Measurements from ENCODE around the gene NACC1. TPM values are rescaled to one million over a fixed set of nuclear protein-coding genes. Genes with fewer than 3 reads are reported as not detected.

The NACC1 gene
- total RNA-seq, 1 donor from 2014 or later = 66.2 TPM

DNA sequence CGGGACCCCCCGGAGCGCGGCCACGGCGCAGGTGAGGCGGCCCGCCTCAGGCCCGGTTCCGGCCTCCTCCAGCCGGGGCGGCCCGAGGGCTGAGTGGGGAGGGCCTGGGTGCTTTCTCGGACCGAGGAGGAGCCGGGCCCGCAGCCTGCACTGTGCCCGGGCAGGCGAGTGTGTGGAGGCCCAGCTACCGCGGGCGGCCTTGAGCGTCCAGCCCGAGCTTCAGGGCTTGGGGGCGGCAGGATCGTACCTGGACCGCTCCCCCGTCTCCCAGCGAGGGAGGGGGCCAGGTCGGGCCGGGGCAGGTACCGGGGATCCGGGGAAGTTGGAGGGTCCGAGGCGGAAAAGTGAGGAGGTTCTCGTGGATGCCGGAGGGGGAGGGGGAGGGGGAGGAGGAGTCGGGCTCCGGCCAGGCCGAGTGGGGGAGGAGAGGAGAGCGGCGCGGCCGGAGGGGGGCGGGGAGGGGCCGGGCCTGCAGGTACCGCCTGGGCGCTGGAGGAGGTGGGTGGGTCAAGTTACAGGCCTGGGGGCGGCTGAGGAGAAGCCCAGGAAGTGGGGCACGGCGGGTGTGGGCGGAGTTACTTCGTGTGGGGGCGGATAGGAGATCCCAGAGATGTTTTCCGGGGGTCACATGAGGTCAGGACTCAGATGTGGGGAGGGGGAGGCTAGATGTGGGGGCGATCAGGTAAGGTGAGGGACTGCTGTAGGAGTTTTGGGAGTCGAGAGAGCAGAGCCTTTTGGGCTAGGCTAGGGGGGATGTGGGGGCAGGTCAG is 545 bp downstream of the NACC1 start:
- peak; percentile 34 for DNase-seq (ENCODE audit: low read depth)

- DNase-seq (ENCODE audit: low read depth) = no peak
These were observed 1.6 kb downstream of the NACC1 start for GRCh38 chr19:13119627-13120026.

- no peak for DNase-seq (ENCODE audit: low read depth)
These were observed 2.0 kb downstream of the NACC1 start for GRCh38 chr19:13120031-13120430.

GRCh38 chr19:13120817-13121216 is 2.8 kb downstream of the NACC1 start:
- DNase-seq (ENCODE audit: low read depth) = no peak

DNA sequence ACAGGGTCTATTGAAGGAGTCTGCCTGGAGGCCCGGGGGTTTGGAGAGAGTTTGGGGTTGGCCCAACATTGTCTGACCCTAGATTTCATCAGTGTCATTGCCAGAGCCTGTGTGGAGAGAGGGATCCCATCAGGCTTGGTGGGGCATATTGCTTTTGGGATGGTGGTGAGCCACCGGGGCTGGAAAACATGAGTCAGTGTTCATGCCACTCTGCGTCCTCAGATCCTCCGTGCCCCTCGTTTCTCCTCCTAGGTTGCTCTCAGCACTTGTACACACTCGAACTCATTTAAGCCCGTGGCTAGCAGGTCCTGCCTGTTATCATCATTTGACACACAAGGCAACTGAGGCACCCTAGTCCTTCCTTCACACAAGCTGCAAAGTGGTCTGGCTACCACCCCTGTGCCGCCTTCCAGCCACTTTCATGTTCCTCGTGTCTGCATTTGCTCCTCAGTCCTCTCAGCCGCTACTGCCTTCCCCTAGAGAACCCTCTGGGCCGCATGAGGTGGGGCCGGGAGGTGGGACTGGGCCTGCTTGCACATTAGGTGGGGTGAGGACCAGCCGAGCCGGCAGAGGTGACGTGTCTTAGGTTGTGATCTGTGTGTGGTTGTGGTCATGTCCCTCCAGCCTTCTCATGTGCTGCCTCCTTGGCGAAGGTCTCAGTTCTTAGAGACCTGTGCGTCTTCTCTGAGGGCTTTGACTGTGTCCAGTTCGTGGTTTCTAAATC is 3.6 kb downstream of the NACC1 start:
- DNase-seq (ENCODE audit: low read depth) = peak; percentile 34

- no peak for DNase-seq (ENCODE audit: low read depth)
These were observed 4.3 kb downstream of the NACC1 start for GRCh38 chr19:13122275-13122878.

DNA sequence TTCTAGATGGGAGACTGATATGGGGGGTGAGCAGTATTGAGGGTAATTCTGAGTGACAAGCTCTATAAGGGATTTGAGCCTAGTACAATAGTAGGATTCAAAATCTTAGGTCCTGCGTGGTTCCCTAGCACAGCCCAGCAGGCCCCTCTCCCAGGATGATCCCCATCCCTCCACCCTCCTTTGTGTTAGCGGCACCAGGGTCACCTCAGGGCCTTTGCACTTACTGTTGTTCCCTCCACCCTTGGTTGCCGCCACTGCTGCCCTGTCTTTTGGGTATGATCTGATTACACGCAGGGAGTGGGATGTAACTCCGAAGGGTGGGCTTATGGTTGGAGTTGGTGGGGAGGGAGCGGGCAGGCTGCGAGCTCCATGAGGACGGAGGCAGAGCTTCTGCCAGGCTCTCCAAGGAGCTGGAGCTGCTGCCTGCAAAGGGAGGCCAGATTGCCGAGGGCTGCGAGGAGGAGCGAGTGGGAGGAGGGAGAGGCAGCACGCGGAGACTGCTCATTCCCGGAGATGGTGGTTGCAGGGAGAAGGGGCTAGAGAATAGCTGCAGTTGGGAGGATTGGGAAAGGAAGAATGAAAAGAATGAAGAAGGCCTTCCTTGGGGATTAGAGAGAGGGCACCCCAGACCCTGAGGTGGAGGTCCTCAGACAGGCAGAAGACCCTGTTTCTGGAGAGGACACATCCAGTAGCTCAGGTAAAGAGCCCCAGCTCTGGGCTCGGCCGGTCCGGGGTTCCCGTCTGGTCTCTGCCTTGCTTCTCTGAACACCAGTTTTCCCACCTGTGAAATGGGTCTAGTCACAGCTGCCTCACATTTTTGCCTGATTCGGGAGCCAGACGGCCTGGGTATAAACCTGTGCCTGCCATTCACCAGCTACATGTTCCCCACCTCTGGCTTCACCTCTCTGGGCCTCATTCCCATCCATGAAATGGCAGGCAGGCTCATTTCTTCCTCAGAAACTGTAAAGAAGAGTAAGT is 5.2 kb downstream of the NACC1 start:
- DNase-seq (ENCODE audit: low read depth) = no peak

DNA sequence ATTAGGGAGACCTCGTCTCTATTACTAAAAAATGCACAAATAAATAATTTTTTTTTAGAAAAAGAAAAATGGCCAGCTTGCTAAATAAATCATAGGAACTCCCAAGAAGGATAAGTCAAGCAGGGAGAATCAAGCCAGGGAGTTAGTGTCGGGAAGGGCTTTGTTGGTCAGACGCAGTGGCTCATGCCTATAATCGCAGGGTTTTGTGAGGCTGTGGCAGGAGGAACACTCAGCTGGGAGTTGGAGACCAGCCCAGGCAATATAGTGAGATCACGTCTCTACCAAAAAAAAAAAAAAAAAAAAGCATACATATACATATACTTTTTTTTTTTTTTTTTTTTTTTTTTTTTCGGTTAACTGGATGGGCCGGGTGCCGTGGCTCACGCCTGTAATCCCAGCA is 9.0 kb downstream of the NACC1 start:
- DNase-seq (ENCODE audit: low read depth) = no peak

DNA sequence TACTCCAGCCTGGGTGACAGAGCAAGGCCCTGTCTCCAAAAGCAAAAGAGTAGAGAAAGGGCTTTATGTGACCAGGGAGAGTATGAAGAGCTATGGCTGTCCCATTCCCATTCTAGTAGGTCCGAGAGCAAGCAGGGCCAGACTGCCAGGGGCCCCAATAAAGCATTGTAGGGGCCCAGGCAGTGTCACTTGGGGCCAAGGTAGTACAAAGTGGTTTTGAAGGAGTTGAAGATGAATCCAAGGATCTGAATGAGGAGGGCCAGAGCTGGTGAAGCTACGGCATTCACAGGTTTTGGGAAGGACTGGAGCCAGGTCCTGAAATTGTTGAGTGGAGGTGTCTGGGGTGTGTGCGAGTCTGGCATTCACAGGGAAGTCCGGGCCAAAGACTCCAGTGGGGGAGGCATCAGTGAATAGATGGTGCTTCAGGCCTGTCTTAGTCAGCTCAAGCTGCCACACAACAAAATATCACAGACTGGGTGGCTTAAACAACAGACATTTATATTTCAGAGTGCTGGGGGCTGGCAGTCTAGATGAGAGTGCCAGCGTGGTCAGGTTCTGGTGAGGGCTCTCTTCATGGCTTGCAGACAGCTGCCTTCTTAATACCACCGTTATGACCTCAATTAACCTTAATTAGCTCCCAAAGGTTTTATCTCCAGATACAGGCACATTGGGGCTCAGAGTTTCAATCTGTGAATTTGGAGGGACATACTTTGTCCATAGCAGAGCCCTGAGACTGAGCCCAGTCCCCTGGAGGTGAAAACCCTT is 9.9 kb downstream of the NACC1 start:
- peak; percentile 64 for DNase-seq (ENCODE audit: low read depth)

GRCh38 chr19:13128583-13128982 is 10.5 kb downstream of the NACC1 start:
- DNase-seq (ENCODE audit: low read depth) = no peak

GRCh38 chr19:13129384-13129783 is 11.3 kb downstream of the NACC1 start:
- DNase-seq (ENCODE audit: low read depth) = no peak

DNA sequence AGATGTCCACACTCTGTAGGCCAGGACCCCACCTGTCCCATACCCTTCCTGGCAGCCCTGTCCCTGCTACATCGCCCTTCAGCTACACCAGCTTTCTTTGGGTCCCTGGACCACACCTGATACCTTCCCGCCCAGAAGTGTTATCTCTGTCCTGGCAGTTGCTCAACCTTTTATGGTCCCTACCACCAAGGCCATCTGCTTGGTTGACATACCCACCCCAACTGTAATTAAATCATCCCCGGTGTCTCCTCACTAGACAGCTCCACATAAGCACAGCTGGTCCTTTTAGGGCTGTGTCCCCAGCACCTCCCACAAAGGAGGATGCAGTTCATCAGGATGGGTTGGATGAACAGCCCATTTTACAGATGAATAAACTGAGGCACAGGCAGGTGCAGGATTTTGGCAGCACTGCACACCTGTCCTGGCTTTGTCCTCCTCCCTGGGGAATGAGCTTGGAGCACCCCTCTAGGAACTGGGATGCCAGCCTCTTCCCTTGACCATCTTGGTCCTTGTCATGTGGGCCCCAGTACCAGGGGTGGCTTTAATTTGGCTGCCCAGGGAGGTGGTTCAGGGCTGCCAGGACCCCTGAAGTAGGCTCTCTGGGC is 12.9 kb downstream of the NACC1 start:
- no peak for DNase-seq (ENCODE audit: low read depth)

DNA sequence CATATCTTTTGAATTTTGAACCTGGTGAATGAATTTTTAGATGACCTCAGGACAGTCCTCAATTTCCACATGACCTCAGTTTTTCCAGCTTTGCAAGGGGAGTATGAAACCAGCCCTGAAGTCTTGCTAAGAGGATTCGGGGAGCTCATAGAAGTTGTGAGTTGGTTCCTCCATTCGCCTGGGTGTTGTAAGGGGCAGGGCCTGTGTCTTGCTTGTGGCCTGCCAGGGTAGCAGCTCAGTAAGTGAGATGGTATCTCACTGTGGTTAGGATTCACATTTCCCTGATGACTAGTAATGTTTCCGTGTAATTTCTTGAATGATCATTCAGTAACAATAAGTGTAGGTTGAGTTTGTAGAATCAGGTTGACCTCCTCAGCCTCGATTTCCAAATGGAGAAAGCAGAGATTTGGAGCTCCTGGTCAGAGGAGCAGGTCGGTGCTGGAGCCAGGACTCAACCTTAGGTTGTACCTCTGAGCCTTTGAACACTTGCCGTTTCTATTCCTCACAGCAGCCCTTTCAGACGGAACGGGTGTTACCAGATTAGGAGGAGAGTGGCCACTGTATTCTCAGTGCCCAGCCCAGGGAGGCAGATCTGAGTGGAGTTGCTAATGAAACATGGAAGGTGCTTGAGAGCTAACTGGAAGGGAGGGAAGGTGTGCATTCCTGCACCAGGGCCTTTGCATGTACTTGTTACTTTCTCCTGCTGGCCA is 14.6 kb downstream of the NACC1 start:
- DNase-seq (ENCODE audit: low read depth) = peak; percentile 66

- DNase-seq (ENCODE audit: low read depth) = no peak
These were observed 15.3 kb downstream of the NACC1 start for GRCh38 chr19:13133241-13133870.

DNA sequence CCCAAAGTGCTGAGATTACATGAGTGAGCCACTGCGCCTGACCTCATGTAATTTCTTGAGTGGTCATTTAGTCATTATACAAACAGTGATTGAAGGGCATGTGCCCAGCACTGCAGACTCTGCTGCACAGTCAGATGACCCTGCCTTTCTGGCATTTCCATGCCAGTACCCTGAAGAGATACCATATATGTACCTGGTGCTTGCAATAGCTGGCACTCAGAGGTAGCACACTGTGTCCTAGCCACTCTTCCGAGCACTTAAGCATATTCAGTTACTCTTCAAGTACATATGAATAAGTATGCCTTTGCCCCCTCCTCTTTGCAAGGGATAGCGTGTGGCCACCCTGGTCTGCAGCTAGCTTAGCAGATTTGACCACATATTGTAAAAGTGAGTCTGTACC is 16.6 kb downstream of the NACC1 start:
- DNase-seq (ENCODE audit: low read depth) = no peak

DNA sequence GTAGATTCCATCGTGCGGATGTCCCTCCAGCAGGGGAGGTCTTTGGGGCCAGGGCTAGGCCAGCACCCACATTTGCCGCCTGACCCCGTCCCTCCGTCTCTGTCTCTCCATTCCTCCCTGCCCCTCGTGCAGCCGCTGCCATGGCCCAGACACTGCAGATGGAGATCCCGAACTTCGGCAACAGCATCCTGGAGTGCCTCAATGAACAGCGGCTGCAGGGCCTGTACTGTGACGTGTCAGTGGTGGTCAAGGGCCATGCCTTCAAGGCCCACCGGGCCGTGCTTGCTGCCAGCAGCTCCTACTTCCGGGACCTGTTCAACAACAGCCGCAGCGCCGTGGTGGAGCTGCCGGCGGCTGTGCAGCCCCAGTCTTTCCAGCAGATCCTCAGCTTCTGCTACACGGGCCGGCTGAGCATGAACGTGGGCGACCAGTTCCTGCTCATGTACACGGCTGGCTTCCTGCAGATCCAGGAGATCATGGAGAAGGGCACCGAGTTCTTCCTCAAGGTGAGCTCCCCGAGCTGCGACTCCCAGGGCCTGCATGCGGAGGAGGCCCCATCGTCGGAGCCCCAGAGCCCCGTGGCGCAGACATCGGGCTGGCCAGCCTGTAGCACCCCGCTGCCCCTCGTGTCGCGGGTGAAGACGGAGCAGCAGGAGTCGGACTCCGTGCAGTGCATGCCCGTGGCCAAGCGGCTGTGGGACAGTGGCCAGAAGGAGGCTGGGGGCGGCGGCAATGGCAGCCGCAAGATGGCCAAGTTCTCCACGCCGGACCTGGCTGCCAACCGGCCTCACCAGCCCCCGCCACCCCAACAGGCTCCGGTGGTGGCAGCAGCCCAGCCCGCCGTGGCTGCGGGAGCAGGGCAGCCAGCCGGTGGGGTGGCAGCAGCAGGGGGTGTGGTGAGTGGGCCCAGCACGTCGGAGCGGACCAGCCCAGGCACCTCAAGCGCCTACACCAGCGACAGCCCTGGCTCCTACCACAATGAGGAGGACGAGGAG is 17.3 kb downstream of the NACC1 start:
- DNase-seq (ENCODE audit: low read depth) = no peak

DNA sequence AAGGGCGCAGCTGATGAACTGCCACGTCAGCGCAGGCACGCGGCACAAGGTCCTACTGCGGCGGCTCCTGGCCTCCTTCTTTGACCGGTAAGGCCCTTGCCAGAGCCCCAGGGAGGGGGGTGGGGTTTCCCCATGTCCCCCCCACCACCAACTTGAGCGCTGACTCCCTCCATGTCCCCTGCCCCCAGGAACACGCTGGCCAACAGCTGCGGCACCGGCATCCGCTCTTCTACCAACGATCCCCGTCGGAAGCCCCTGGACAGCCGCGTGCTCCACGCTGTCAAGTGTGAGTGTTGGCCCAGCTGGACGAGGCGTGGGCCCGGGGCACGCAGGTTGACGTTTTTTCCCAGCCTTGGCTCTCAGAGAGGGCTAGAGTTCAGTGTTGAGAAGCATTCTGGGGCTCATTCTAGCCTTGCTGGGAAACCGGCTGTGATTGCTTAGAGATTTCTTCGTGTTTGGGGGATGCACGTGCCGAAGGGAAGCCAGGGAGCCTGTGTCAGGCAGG is 19.3 kb downstream of the NACC1 start:
- DNase-seq (ENCODE audit: low read depth) = no peak

Measured in myocyte (in vitro differentiated cells).